ENCODE results near the gene AK8. TPM values are rescaled to one million over a fixed set of nuclear protein-coding genes. Genes with fewer than 3 reads are reported as not detected.
"Not testable (repeated sequence)": the region's sequence is repeated elsewhere in the genome, so short reads cannot be mapped to it uniquely, and the experiment has no call there.

The AK8 gene
- total RNA-seq, 4 donors from 2014 or later, result 0.27 to 1.3 TPM; not detected in 2

- in situ Hi-C loops (cut with MboI; ENCODE audit: low pct_ligation_motif_present in 1 of 4, low pct_unique_long_range_greater_than_20kb in 1 of 4, low sequenced_read_pairs in 3 of 4), result no loop called here
Measured at GRCh38 chr9:132722564-132723065, 155.5 kb downstream of the AK8 start.

GRCh38 chr9:132721661-132722060, 156.4 kb downstream of the AK8 start:
- TF ChIP-seq POLR2AphosphoS5 (IDR thresholded peaks at IDR 0.05), result no peak
- no peak for TF ChIP-seq CTCF (IDR thresholded peaks at IDR 0.05)
- no peak for TF ChIP-seq POLR2A (IDR thresholded peaks at IDR 0.05)
- TF ChIP-seq EP300 (IDR thresholded peaks at IDR 0.05; ENCODE audit: low read depth), result no peak
- in situ Hi-C loops (cut with MboI; ENCODE audit: low pct_ligation_motif_present in 1 of 4, low pct_unique_long_range_greater_than_20kb in 1 of 4, low sequenced_read_pairs in 3 of 4), result no loop called here
- peaks cover 26% of the 10 kb centered on the region for H3K27me3 ChIP-seq
- intact Hi-C loops (cut with DNase I; ENCODE audit: low total_unique reads), result no loop called here
- no peaks in the 10 kb centered on the region for H3K4me1 ChIP-seq
- DNase-seq, result no peak
- H3K27ac ChIP-seq, result no peak overlapping the region
- H3K36me3 ChIP-seq, result no peaks in the 10 kb centered on the region
- H3K9me3 ChIP-seq, result no peaks in the 10 kb centered on the region
- no peak overlapping the region for H3K4me3 ChIP-seq
- WGBS, 2 donors (ENCODE audit: low coverage in 1 of 2), result 94 to 100% methylated on average over 1 to 12 of the region's 12 CpGs

More at GRCh38 chr9:132722564-132723065, 155.5 kb downstream of the AK8 start:
- no peaks in the 10 kb centered on the region for H3K36me3 ChIP-seq
- no peak for DNase-seq
- TF ChIP-seq POLR2AphosphoS5 (IDR thresholded peaks at IDR 0.05) (no peak), EP300 (IDR thresholded peaks at IDR 0.05; ENCODE audit: low read depth) (no peak)
- peaks cover 18% of the 10 kb centered on the region for H3K27me3 ChIP-seq
- no peak overlapping the region for H3K4me3 ChIP-seq
- H3K4me1 ChIP-seq, result no peaks in the 10 kb centered on the region
- intact Hi-C loops (cut with DNase I; ENCODE audit: low total_unique reads), result no loop called here
- 83 to 100% methylated on average over 1 to 9 of the region's 16 CpGs for WGBS, 2 donors (ENCODE audit: low coverage in 1 of 2)
- no peaks in the 10 kb centered on the region for H3K9me3 ChIP-seq
- no peak overlapping the region for H3K27ac ChIP-seq

- H3K27ac ChIP-seq; H3K4me1 ChIP-seq; intact Hi-C loops (cut with DNase I; ENCODE audit: low total_unique reads); in situ Hi-C loops (cut with MboI; ENCODE audit: low pct_ligation_motif_present in 1 of 4, low pct_unique_long_range_greater_than_20kb in 1 of 4, low sequenced_read_pairs in 3 of 4); DNase-seq; H3K4me3 ChIP-seq; H3K9me3 ChIP-seq; H3K36me3 ChIP-seq: not testable (repeated sequence)
- 51 to 57% methylated on average over 6 to 8 of the region's 8 CpGs for WGBS, 2 donors (ENCODE audit: low coverage in 1 of 2)
- peaks cover 26% of the 10 kb centered on the region for H3K27me3 ChIP-seq
Measured at GRCh38 chr9:132718381-132718928, 159.6 kb downstream of the AK8 start.

- no peak for DNase-seq
- in situ Hi-C loops (cut with MboI; ENCODE audit: low pct_ligation_motif_present in 1 of 4, low pct_unique_long_range_greater_than_20kb in 1 of 4, low sequenced_read_pairs in 3 of 4), result no loop called here
- WGBS, 2 donors (ENCODE audit: low coverage in 1 of 2), result 57% methylated on average over 13 of the region's 13 CpGs; no CpG with 5 or more reads in 1 of the 2 donors
Measured at GRCh38 chr9:132717326-132717945, 160.6 kb downstream of the AK8 start.

More at GRCh38 chr9:132717326-132717945, 160.6 kb downstream of the AK8 start:
- peaks cover 26% of the 10 kb centered on the region for H3K27me3 ChIP-seq
- no peak overlapping the region for H3K4me3 ChIP-seq
- H3K27ac ChIP-seq, result no peak overlapping the region
- no peaks in the 10 kb centered on the region for H3K36me3 ChIP-seq
- TF ChIP-seq CTCF (IDR thresholded peaks at IDR 0.05) (no peak), POLR2A (IDR thresholded peaks at IDR 0.05) (no peak), POLR2AphosphoS5 (IDR thresholded peaks at IDR 0.05) (no peak), EP300 (IDR thresholded peaks at IDR 0.05; ENCODE audit: low read depth) (no peak)
- H3K4me1 ChIP-seq, result no peaks in the 10 kb centered on the region
- intact Hi-C loops (cut with DNase I; ENCODE audit: low total_unique reads), result no loop called here
- no peaks in the 10 kb centered on the region for H3K9me3 ChIP-seq

Measured in transverse colon (tissue), 4 donors.